ENCODE data around the gene PEPD.

- TF ChIP-seq EZH2phosphoT487 (conservative IDR thresholded peaks at IDR 0.05; ENCODE audit: low read length) (no peak), CTCF (IDR thresholded peaks at IDR 0.05; ENCODE audit: insufficient read depth, low read length, poor library complexity, severe bottlenecking) (no peak)
Observed at GRCh38 chr19:33359581-33359980, 162.0 kb downstream of the PEPD start.
